GM19452 (cell line): ENCODE measurements around the gene NAALADL2.
"Not testable (repeated sequence)": the region's sequence is repeated elsewhere in the genome, so short reads cannot be mapped to it uniquely, and the experiment has no call there.

Experiments
- ATAC-seq: cut with Tn5 transposase; IDR thresholded peaks from one replicate; pipeline ENCODE4 v1.9.1; 2021; ENCODE audit not compliant: unreplicated experiment

The NAALADL2 gene

DNA sequence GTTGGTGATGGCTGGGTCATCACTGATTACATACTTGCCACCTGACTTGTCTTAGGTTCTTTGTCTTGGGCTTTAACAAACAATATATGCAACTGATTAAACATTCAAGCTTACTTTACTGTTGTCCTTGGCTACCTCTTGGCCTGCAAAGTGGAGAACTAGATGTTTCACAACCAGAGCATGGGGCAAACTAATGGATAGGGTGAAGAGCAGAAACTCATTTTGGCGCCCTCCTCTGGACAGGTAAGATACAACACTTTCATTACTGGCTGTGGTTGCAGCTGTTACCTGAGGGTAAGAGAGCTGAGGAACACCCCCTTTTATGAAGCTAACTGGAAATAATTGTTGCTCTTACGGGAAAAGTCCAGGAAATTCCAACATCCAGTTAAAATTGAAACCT is 262.1 kb downstream of the NAALADL2 start:
- no peak for ATAC-seq

DNA sequence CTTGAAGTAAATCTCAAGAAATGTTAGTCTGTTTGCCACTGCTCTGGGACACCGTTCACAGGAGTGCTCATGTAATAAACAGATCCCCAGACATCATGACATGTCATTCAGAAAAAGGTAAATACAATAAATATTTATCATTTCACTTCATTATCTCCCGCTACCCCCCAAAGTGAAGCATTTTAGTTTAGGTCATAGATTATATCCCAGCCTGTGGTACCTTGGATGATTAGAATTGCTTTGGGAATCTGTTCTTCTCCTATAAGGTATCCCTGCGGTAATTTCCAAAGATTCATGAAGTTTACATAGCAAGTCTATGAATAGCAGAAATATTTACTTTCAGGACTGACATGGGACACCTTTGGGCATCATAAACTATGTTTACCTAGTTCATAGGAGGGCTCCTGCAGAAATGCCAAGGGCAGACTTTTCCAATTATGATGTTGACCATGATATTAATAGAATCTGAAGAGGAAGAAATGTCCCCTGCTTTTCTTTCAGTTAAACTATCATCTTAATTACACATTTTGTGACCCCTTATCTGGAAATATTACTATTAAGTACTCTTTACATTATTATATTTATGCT is 268.0 kb downstream of the NAALADL2 start:
- ATAC-seq, result no peak

DNA sequence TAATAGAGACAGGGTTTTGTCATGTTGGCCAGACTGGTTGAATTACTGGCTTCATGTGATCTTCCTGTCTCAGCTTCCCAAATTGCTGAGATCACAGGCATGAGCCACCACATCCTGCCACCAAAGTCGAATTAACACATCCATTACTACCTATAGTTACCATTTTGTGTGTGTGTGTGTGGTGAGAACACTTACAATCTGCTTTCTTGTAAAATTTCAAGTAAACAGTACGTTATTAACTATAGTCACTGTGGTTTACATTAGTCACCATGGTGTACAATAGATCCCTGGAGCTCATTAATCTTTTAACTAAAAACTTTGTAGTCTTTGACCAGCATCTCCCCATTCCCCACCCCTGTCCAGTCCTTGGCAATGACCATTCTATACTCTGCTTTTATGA is 270.0 kb downstream of the NAALADL2 start:
- no peak for ATAC-seq

DNA sequence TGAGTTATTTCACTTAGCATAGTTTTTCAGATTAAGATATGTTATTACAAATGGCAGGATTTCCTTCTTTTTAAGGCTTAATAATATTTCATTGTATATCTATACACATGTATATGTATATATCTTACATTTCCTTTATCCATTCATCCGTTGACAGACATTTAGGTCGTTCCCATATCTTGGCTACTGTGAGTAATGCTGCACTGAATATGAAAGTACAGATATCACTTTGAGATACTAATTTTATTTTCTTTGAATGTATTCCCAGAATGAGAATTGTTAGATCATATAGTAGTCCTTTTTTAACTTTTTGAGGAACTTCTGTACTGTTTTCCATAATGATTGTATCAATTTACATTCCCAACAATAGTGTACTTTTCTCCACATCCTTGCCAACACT is 270.4 kb downstream of the NAALADL2 start:
- ATAC-seq, result no peak

DNA sequence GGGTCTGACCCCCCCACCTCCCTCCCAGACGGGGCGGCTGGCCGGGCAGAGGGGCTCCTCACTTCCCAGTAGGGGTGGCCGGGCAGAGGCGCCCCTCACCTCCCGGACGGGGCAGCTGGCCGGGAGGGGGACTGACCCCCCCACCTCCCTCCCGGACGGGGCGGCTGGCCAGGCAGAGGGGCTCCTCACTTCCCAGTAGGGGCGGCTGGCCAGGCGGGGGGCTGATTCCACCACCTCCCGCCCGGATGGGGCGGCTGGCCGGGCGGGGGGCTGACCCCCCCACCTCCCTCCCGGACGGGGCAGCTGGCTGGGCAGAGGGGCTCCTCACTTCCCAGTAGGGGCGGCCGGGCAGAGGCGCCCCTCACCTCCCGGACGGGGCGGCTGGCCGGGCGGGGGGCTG is 272.7 kb downstream of the NAALADL2 start:
- not testable (repeated sequence) for ATAC-seq

GRCh38 chr3:175132706-175133105 is 273.6 kb downstream of the NAALADL2 start:
- ATAC-seq, result not testable (repeated sequence)

DNA sequence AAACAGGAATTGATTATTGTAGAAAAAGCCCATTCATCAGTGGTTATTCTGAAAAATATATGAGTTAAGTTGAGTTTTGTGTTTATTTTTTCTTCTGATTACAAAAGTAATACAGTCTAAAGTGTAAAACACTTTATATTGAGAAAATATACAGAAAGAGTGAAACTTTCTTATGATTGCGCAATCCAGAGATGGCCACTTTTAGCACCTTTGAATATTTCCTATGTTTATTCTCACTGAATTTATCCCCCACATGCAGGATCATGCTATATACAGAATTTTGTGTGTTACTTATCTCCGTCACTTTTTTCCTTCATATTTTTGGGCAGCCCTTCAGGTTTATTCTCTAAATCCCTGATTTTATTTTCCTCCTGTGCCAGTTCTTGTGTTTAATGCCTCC is 285.2 kb downstream of the NAALADL2 start:
- no peak for ATAC-seq

DNA sequence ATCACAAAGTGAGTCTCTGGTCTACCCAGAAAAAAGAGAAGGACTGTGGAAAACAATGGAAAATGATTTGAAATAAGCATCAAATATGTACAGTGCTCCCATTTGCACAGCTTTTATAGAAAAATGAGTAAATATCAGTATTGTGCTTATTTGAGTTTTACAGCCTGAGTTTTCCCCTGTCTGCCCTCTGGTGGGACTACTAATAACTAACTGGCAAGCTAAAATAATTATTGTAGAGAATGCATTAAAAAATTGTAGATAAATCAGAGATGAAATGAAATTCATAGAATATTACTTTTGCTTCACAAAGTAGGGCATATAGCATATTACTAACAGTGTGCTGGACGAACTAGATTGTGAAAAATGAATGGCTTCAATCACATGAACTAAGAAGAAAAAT is 287.1 kb downstream of the NAALADL2 start:
- no peak for ATAC-seq

GRCh38 chr3:175149675-175150074 is 290.5 kb downstream of the NAALADL2 start:
- no peak for ATAC-seq

GRCh38 chr3:175150812-175151401 is 291.8 kb downstream of the NAALADL2 start:
- no peak for ATAC-seq

GRCh38 chr3:175153595-175153994 is 294.5 kb downstream of the NAALADL2 start:
- no peak for ATAC-seq

DNA sequence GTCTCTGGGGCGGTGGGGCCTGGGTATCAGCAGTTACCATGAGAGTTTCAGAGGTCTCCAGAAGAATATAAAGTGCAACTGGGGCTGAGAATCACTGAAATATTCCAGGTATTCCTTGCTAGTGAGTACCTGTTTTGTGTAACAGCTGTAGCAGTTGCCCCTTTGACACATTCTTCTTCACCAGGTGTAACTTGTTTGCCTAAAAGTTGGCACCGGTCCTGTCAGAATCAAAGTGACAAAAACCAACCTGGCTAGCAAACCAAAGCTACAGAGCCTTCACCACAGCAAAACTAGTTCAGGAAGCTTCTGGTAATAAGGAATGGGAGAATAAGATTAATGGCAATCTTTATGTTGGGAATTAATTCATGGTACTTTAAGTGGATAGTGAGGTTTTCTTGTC is 296.0 kb downstream of the NAALADL2 start:
- ATAC-seq, result no peak

DNA sequence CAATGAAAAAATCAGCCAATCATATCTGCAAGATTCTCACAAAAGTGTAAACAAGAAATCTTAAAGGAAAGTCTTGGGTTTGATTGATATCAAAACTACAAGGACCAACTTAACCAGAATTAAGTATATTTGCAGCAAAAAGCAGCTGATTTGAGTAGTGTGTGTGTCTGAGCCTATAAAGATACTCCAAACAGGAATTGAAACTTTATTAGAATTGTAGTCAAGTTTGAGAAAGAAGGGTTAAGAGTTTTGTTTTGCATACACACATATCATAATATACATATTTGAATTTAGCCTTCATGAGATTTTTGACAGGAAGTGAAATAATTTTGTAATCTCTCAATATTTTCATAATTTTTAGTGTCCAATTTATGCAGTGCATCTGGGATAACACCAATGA is 300.1 kb downstream of the NAALADL2 start:
- no peak for ATAC-seq

DNA sequence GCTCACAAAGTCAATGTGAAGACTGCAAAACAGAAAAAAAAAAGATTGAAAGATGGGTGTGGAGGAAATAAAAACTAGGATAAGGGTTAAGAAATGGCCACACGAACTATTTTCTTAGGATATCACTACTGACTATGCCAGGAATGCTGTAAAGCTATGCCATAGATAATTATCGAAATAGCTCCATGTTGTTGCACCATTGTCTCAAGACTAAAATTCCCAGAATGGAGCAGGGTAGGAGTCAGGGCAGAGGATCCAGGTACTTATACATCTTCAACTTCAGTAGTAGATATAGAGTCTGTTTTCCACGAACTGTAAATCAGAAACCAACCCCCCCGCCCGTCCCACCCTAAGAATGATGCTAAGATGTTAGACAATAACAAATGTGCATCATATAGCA is 302.2 kb downstream of the NAALADL2 start:
- ATAC-seq, result no peak

GRCh38 chr3:175163686-175164085 is 304.6 kb downstream of the NAALADL2 start:
- no peak for ATAC-seq

- ATAC-seq, result not testable (repeated sequence)
Measured at GRCh38 chr3:175173117-175173516, 314.0 kb downstream of the NAALADL2 start.

GRCh38 chr3:175176556-175176955 is 317.4 kb downstream of the NAALADL2 start:
- ATAC-seq, result no peak

- ATAC-seq, result no peak
Measured at GRCh38 chr3:175179055-175179454, 319.9 kb downstream of the NAALADL2 start.

DNA sequence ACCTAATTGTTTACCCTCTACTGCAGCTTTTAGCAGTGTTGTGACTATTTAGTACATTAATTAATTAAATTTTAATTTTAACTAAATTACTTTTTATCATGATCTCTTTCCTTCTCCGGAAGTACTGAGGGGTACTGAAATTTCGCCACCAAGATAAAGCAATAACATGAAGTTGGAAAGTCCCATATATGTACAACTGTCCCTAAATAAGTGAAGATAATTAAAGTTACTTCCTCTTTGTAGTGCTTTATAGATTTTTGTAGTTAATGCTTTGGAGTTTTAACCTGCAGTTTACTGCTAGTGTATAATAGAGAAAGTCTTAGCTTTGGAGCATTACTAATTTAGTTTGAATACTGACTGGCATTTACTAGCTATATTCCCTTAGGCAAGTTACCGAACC is 325.3 kb downstream of the NAALADL2 start:
- no peak for ATAC-seq

- no peak for ATAC-seq
Measured at GRCh38 chr3:175185903-175186302, 326.8 kb downstream of the NAALADL2 start.

GRCh38 chr3:175186511-175186910 is 327.4 kb downstream of the NAALADL2 start:
- no peak for ATAC-seq

DNA sequence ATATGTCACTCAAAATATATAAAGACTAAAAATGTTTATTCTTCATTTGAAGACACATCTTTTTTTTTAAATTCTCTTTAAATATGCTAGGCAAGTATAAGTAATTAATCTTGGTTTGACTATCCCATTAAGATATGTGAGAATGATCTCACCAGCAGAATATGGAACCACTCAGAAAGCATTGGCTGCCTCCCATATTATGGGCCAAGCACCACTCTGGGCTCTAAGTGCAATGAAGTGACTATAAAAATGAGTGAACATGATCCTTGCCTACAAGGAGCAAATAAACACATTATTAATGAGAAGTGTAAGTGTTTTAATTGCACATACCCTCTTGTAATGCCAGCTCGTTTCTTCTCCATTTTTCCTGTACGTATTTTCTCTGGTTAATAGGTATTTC is 328.5 kb downstream of the NAALADL2 start:
- ATAC-seq, result no peak

- ATAC-seq, result no peak
Measured at GRCh38 chr3:175192536-175192935, 333.4 kb downstream of the NAALADL2 start.
